Measurements from ENCODE around the gene CAMSAP3.

The CAMSAP3 gene

DNA sequence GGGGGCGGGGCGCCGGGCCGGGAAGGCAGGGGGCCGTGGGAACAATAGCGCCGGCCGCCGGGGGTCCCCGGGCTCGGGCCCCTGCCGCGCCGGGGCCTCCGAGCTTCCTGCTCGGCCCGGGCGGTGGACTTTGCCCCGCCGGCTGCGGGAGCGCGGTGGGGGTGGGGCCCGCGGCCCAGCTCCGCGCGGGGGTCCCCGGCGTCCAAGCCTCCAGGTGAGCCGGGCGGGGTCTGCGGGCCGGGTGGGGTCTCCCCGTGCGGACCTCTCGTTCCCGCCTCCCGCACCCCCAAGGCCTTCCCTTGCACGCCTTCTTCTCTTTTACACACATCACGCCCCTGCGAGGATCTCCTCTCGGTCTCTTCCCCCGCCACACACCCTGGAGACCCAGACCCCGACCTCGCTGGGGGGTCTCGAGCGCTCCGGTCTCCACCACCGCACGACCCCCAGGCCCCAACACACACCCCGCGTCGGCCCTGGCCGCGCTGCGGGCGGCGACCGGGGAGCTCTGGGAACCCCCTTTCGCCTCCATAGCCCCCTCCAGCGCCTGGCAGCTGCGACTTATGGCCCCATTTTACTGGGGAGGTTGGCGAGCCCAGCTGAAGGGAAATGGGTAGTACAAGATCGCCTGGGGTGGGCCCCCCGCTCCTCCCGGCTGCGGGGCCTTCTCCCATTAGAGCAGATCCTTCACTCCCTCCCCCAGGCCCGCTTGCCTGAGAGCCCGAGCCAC, 711 bp downstream of the CAMSAP3 start:
- H3K27ac ChIP-seq, result peak overlapping the region; percentile 83
- no peak for TF ChIP-seq ZFX (IDR thresholded peaks at IDR 0.05; ENCODE audit: borderline replicate concordance)
- no peak for TF ChIP-seq CTCF (IDR thresholded peaks at IDR 0.05)

GRCh38 chr19:7597689-7598088, 2.0 kb downstream of the CAMSAP3 start:
- H3K27ac ChIP-seq, result peak overlapping the region; percentile 83
- TF ChIP-seq ZFX (IDR thresholded peaks at IDR 0.05; ENCODE audit: borderline replicate concordance) (no peak), CTCF (IDR thresholded peaks at IDR 0.05) (no peak)

- TF ChIP-seq CTCF (IDR thresholded peaks at IDR 0.05), result no peak
- TF ChIP-seq ZFX (IDR thresholded peaks at IDR 0.05; ENCODE audit: borderline replicate concordance), result no peak
- H3K27ac ChIP-seq, result peak overlapping the region; percentile 8; the same call in 1 of the 2 replicates
Measured at GRCh38 chr19:7598180-7598579, 2.5 kb downstream of the CAMSAP3 start.

GRCh38 chr19:7600721-7601120, 5.1 kb downstream of the CAMSAP3 start:
- no peak for TF ChIP-seq ZFX (IDR thresholded peaks at IDR 0.05; ENCODE audit: borderline replicate concordance)
- no peak for TF ChIP-seq CTCF (IDR thresholded peaks at IDR 0.05)

GRCh38 chr19:7602240-7602934, 6.7 kb downstream of the CAMSAP3 start:
- TF ChIP-seq ZFX (IDR thresholded peaks at IDR 0.05; ENCODE audit: borderline replicate concordance) (no peak), CTCF (IDR thresholded peaks at IDR 0.05) (no peak)
- no peak overlapping the region; the same call in 1 of the 2 replicates for H3K27ac ChIP-seq

More at GRCh38 chr19:7600721-7601120, 5.1 kb downstream of the CAMSAP3 start:
- H3K27ac ChIP-seq, result no peak overlapping the region

DNA sequence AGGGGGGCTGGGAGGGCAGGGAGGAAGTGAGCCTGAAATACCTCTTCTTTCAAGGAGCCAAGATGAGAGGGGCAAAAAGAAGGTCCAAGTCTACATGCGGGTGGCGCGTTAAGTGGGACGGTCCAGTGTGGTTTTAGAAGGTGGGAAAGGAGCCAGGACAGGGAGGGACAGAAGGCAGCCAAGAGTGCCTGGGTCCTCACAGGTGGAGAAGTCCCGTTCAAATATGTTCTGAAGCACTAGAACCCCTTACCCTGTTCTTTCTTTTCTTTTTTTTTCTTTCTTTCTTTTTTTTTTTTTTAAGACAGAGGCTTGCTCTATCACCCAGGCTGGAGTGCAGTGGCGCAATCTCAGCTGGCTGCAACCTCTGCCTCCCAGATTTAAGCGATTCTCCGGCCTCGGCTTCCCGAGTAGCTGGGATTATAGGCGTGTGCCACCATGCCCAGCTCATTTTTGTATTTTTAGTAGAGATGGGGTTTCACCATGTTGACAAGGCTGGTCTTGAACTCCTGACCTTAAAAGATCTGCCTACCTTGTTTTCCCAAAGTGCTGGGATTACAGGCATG, 7.4 kb downstream of the CAMSAP3 start:
- no peak for TF ChIP-seq ZFX (IDR thresholded peaks at IDR 0.05; ENCODE audit: borderline replicate concordance)
- no peak for TF ChIP-seq CTCF (IDR thresholded peaks at IDR 0.05)
- no peak overlapping the region; the same call in 1 of the 2 replicates for H3K27ac ChIP-seq

GRCh38 chr19:7603919-7604318, 8.3 kb downstream of the CAMSAP3 start:
- no peak for TF ChIP-seq CTCF (IDR thresholded peaks at IDR 0.05)
- no peak overlapping the region for H3K27ac ChIP-seq
